ENCODE results near the gene LPP. TPM values are rescaled to one million over a fixed set of nuclear protein-coding genes. Genes with fewer than 3 reads are reported as not detected.
A peak's percentile ranks its signal among the peaks of the same experiment; 100 is the strongest.

LPP gene
- total RNA-seq, 1 experiment from 2014 or later, result 148 TPM

- Histone ChIP-seq H3K4me2 (no peak overlapping the region), H3K9me2 (ENCODE audit: insufficient read depth) (0 out of 2 replicates have a peak, but pooled peaks cover 3% of the 10 kb centered on the region), H3K9me3 (ENCODE audit: insufficient read depth, low read depth) (no peaks in the 10 kb centered on the region), H4K20me1 (ENCODE audit: insufficient read depth) (no peaks in the 10 kb centered on the region), H3K36me3 (ENCODE audit: low read depth) (no peaks in the 10 kb centered on the region), H3F3A (ENCODE audit: insufficient read depth, low read depth) (no peaks in the 10 kb centered on the region), H3K27ac (no peak overlapping the region), H3K4me1 (replicated peaks; ENCODE audit: insufficient read depth) (peaks cover 8% of the 10 kb centered on the region; the same call in 1 of the 2 replicates), H3K79me2 (ENCODE audit: low read depth) (no peaks in the 10 kb centered on the region), H3K4me3 (no peak overlapping the region), H3K27me3 (ENCODE audit: insufficient read depth, low read depth) (no peaks in the 10 kb centered on the region), H2AFZ (no peak overlapping the region)
- TF ChIP-seq EZH2 (IDR thresholded peaks at IDR 0.05; ENCODE audit: low read depth), result no peak
- no peak for TF ChIP-seq CTCF (conservative IDR thresholded peaks at IDR 0.05)
- intact Hi-C loops (cut with micrococcal nuclease; ENCODE audit: unreplicated experiment), result no loop called here
- no TSS peak for BruUV-seq (replicated peaks)
- ChIA-PET POLR2A (ENCODE audit: unreplicated experiment) (interaction anchor here (0.6 to 0.7 kb wide), 2 partner anchors 14 to 87 kb away, joined by 3 to 14 read pairs; no protein-coding TSS in a partner anchor), CTCF (interaction anchor here (0.7 kb wide), 1 partner anchor 59 kb away, joined by 4 read pairs; no protein-coding TSS in a partner anchor)
- DNase-seq, result no peak
Observed at GRCh38 chr3:188729422-188729821, 575.5 kb downstream of the LPP start.

DNA sequence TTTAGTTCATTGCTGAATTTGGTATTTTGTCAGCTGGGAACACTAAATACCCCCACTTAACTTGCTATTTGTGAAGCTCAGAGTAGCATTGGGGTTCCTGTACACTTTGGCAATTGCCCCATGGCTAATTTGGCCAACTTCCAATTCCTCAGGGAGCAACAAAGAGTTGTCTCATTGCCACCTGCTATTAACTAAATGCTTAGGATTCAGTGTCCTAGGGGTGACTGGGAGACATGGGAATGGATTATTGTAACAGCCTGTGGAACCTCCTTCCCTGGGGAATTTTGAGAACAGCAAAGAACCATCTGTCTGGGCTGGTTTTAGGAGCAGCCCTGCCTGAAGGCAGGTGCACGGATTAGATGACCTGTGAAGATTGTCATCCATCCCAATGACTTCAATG, 580.4 kb downstream of the LPP start:
- ChIA-PET CTCF (interaction anchor here (0.7 kb wide), 1 partner anchor 1366 kb away, joined by 3 read pairs; the partner anchor contains the start of gene RTP4), POLR2A (ENCODE audit: unreplicated experiment) (interaction anchor here (0.6 kb wide), 1 partner anchor 371 kb away, joined by 3 read pairs; no protein-coding TSS in a partner anchor)
- Histone ChIP-seq H3K79me2 (ENCODE audit: low read depth) (no peaks in the 10 kb centered on the region), H3K9me2 (ENCODE audit: insufficient read depth) (no peaks in the 10 kb centered on the region), H3K36me3 (ENCODE audit: low read depth) (no peaks in the 10 kb centered on the region), H3K4me3 (no peak overlapping the region), H3K27ac (no peak overlapping the region), H4K20me1 (ENCODE audit: insufficient read depth) (no peaks in the 10 kb centered on the region), H3K4me2 (no peak overlapping the region), H3F3A (ENCODE audit: insufficient read depth, low read depth) (no peaks in the 10 kb centered on the region), H2AFZ (no peak overlapping the region), H3K9me3 (ENCODE audit: insufficient read depth, low read depth) (no peaks in the 10 kb centered on the region), H3K27me3 (ENCODE audit: insufficient read depth, low read depth) (no peaks in the 10 kb centered on the region), H3K4me1 (replicated peaks; ENCODE audit: insufficient read depth) (peaks cover 12% of the 10 kb centered on the region; the same call in 1 of the 2 replicates)
- intact Hi-C loops (cut with micrococcal nuclease; ENCODE audit: unreplicated experiment), result no loop called here
- BruUV-seq (replicated peaks), result no TSS peak
- peak in 1 of 2 experiments; percentile 13 for DNase-seq
- no peak for TF ChIP-seq CTCF (conservative IDR thresholded peaks at IDR 0.05)
- no peak for TF ChIP-seq EZH2 (IDR thresholded peaks at IDR 0.05; ENCODE audit: low read depth)

DNA sequence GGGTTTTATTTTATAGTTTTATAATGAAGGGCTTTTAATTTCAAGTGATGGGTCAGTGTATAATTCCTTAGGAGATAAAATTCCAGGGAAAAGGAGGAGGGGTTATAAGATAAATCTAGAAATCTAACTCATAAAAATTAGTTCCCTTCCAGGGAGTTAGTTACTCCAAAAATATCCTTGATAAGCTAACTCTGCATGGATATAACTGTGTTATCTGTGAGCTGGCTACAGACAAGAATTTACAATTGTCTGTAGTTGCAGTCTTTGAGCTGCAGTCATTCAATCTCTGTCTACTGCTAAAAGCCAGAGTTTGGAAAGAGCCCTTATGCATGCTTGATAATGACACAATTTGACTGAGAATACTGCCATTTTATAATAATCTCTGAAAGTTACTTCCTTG, 585.6 kb downstream of the LPP start:
- intact Hi-C loops (cut with micrococcal nuclease; ENCODE audit: unreplicated experiment), result no loop called here
- Histone ChIP-seq H3K4me1 (replicated peaks; ENCODE audit: insufficient read depth) (0 out of 2 replicates have a peak, but pooled peaks cover 2% of the 10 kb centered on the region), H3K9me3 (ENCODE audit: insufficient read depth, low read depth) (no peaks in the 10 kb centered on the region), H3K9me2 (ENCODE audit: insufficient read depth) (peaks cover 6% of the 10 kb centered on the region), H3K36me3 (ENCODE audit: low read depth) (no peaks in the 10 kb centered on the region), H3K79me2 (ENCODE audit: low read depth) (no peaks in the 10 kb centered on the region), H3F3A (ENCODE audit: insufficient read depth, low read depth) (no peaks in the 10 kb centered on the region), H3K27me3 (ENCODE audit: insufficient read depth, low read depth) (no peaks in the 10 kb centered on the region), H4K20me1 (ENCODE audit: insufficient read depth) (no peaks in the 10 kb centered on the region), H3K4me2 (no peak overlapping the region), H2AFZ (no peak overlapping the region), H3K4me3 (no peak overlapping the region), H3K27ac (no peak overlapping the region)
- DNase-seq, result no peak
- ChIA-PET POLR2A (ENCODE audit: unreplicated experiment) (no interaction called here), CTCF (no interaction called here)
- TF ChIP-seq CTCF (conservative IDR thresholded peaks at IDR 0.05), result no peak
- TF ChIP-seq EZH2 (IDR thresholded peaks at IDR 0.05; ENCODE audit: low read depth), result no peak
- BruUV-seq (replicated peaks), result no TSS peak

All from PC-9 (cell line).